Ishikawa (cell line): ENCODE measurements around the gene SNRK.

ENCODE experiments used
- TAF1 ChIP-seq: IDR thresholded peaks from 2 replicates; pipeline ENCODE4 v1.6.1; 2012; ENCODE audit warnings: low read depth, mild to moderate bottlenecking
- ZBTB7A ChIP-seq: IDR thresholded peaks from 2 replicates; pipeline ENCODE4 v1.6.1; 2012; ENCODE audit warnings: low read depth

DNA sequence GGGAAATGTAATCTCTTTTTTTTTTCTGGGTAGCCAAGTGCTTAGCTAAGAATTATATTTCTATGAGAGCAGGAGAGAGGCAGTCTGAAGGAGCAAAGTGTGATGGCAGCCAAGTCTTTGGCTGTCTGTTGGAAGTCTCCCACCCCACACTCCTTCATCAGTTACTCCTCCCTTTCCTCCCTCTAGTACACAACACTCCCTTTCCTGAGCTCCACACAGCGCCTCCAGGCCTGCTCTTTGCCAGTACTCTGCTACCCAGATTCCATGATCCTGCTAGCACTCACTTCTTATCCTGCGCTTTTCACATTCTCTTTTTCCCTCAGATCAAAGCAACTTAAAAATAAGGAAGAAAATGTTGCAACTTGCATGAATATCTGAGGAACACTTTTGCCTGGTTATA is 37.4 kb upstream of the SNRK start:
- no peak for TF ChIP-seq ZBTB7A
- TF ChIP-seq TAF1: no peak
